Activated T-helper 9 cell treated with anti-CD3 and anti-CD28 coated beads, Interleukin-2, amount 50 U/mL, for 16 hours (primary cell): ENCODE results near the gene RGPD3.
"Not testable (repeated sequence)": the region's sequence is repeated elsewhere in the genome, so short reads cannot be mapped to it uniquely, and the experiment has no call there.

ENCODE experiments used
- DNase-seq: peaks from one replicate; pipeline ENCODE4 v3.0.0-alpha.2; 2020; ENCODE audit warnings: low read depth

Gene RGPD3

DNA sequence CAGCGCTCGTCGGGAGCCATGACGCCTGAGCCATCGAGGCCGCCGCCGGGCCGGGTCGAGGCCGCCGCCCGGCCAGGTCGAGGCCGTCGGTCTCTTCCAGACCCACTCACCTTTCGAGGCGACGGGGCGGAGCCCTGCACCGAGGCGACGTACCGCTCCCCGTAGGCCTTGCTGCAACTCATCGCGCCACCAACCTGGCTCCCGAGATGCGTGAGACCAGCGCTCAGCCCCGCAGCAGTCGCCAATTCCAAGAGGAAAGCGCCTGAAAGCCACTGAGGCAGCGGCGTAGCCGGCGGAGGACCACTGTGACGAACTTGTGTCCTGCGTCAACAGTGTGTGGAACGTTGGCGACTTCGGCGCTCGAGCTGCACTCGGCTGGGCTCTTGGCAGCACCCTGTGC lies at the start of gene RGPD3:
TSS of gene RGPD3 (minus strand) at position 307 of the 400 bp plus-strand sequence. CDS start at position 182, 125 bp downstream.
- DNase-seq = not testable (repeated sequence)

DNA sequence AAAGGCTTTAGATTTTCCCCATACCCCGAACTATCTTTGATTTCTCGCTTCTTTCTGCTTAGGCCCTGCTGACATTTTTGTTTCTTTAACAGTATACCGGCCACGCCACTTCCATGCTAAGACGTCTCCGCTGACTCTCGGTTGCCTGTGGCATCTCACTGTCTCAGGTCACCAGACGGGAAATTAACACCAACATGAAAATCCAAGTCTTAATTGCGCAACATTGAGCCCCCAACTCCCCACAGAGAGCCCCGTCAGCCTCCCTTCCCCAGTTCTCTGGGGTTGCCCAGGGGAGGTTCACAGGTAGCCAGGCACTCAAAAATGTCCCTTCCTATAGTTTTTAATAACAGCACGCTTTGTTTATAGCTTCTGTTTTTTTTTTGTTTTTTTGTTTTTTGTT lies 49.1 kb upstream of the RGPD3 start:
- no peak for DNase-seq

- DNase-seq = no peak
These were observed 48.7 kb upstream of the RGPD3 start for GRCh38 chr2:106516864-106517263.

GRCh38 chr2:106516436-106516835 lies 48.2 kb upstream of the RGPD3 start:
- DNase-seq = no peak

DNA sequence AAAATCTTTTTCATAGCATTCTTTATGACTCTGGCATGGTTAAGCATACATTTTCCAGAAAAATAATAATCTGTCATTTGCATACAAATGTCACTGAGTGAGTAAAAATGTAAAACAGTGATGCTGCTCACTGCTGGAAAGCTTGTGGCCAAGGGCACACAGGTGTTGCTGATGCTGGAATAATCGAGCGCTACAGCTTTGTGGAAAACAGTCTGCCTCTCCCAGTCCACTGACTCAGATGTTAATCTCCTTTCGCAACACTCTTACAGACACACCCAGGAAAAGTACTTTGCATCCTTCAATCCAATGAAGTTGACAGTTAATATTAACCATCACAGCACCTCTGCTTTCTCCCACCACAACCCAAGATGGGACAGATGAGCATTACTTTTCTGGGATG lies 46.6 kb upstream of the RGPD3 start:
- not testable (repeated sequence) for DNase-seq

DNA sequence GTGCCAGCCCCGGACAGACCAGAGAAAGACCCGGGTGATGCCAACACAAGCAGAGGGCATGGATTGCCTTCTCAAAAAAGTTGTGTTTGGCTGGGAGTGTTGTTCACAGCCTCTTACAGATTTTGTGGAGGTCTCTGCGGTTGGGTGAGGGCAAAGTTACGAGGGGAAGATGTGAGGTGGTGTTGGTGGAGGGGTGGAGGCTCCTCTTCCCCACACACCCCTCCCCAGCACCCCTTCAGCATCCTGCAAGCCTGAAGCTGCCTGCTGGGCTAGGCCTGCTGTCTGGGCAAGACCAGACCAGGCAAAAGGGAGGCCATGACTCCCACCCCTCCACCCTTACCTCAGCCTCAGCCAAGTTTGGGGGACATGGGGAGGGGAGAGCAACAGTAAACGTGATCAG lies 45.2 kb upstream of the RGPD3 start:
- not testable (repeated sequence) for DNase-seq

DNA sequence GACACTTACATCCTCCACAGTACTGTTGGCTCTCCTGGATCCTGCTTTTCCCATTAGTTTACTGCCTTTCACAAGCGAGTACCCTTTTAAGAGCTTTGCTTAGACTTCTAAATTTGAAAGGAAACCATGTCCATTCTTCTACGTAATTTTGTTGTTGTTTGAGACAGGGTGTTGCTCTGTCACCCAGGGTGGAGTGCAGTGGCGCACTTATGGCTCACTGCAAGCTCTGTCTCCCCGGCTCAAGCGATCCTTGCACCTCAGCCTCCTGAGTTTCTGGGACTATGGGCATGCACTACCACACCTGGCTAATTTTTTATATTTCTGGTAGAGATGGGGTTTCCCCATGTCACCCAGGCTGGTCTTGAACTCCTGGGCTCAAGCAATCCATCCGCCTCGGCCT lies 43.7 kb upstream of the RGPD3 start:
- DNase-seq = not testable (repeated sequence)

DNA sequence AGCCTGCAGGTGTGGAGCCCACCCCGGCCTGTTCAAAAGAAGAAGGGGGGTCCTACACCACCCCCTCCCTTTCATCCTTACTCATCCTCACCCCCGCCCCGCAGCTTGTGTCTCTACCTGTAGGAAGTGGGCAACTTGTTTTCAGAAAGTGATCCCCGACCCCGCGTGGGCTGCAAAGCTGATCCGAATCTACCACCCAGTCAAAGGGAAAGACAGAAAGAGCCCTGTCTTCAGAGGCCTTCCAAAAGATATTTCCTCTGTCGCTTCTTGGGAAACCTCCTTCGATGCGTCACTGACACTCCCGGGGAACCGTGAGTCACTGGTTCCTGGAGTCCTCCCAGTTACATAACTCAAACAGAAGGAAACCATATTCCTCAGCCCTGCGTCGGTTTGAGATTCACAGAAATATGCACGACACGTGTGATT lies 43.3 kb upstream of the RGPD3 start:
- DNase-seq = not testable (repeated sequence)

GRCh38 chr2:106510791-106511190 lies 42.6 kb upstream of the RGPD3 start:
- DNase-seq = not testable (repeated sequence)

GRCh38 chr2:106509374-106509770 lies 41.2 kb upstream of the RGPD3 start:
- DNase-seq = not testable (repeated sequence)

GRCh38 chr2:106508660-106509373 lies 40.6 kb upstream of the RGPD3 start:
- not testable (repeated sequence) for DNase-seq

DNA sequence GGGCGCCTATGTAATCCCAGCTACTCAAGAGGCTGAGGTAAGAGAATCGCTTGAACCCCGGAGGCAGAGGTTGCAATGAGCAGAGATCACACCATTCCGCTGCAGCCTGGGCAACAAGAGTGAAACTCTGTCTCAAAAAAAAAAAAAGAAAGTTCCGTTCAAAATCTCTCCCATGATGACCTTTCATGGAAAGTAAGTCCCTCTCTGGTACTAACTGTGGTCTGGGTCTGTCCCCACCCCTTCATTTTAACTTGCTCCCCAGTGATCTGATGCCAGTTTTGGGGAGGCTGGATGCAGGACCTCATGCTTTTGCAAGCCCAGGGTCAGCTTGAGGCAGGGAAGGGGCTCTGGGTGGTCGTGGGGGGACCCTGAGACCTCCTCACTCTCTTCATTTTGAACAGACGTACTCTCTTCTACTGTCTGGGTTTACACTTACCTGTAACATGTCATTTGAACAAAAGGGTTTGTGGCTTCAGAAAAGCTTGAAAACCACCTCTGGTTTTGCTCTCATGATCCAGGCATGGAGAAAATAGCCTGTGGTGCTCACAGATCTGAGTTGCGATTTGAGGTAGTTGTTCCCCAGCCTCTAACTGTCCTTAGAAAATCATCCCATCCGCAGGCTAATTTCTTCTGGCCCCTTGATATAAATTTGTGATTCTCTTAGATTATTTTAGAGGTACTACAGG lies 37.9 kb upstream of the RGPD3 start:
- not testable (repeated sequence) for DNase-seq

- DNase-seq = not testable (repeated sequence)
These were observed 36.6 kb upstream of the RGPD3 start for GRCh38 chr2:106504787-106505186.

- DNase-seq = not testable (repeated sequence)
These were observed 36.0 kb upstream of the RGPD3 start for GRCh38 chr2:106504192-106504591.

DNA sequence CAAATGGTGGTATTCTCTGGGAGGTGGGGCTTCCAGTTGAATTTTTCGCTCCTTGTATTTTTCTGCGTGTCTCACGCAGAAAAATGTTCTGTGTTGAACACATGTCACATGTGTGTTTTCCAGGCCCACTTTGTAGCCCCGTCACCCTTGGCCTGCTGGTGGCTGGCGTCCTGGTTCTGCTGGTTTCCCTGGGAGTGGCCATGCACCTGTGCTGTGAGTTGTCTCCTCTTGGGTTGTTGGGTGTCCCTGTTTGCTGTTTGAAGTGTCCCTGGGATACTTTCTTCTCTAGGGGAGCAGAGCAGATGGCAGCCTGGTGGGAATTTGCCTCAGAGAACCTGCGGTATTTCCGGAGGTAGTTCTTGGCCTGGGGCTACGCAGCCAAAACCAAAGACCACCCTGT lies 34.1 kb upstream of the RGPD3 start:
- not testable (repeated sequence) for DNase-seq

DNA sequence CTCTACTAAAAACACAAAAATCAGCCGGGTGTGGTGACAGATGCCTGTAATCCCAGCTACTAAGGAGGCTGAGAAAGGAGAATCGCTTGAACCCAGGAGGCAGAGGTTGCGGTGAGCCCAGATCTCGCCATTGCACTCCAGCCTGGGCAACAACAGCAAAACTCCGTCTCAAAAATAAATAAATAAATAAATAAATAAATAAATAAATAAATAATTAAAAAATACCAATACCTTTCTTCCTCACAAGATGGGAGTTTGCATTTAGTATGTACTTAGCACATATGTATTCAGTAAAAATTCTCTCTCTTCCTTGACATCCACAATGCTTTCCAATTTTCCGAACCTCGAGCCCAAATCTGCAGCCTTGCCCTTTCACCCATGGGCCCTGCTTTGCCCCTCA lies 32.1 kb upstream of the RGPD3 start:
- DNase-seq = not testable (repeated sequence)

- not testable (repeated sequence) for DNase-seq
These were observed 30.3 kb upstream of the RGPD3 start for GRCh38 chr2:106498549-106498948.

- not testable (repeated sequence) for DNase-seq
These were observed 24.7 kb upstream of the RGPD3 start for GRCh38 chr2:106492913-106493312.

DNA sequence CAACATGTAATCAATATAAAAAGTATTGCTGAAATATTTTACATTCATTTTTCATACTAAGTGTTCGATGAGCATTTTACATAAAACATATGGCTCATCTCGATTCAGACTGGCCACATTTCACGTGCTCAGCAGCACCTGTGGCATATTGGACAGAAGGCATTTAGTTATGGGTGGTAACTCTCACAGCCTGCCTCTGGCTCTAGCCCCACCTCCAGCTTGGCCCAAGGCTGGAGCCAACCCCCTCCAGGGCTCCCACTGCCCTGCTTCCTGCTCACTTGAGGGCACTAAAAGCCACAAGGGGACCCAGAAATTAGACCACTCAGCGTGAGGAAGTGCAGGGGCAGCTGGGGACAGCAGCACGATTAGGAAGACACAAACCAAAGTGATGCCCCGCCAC lies 24.2 kb upstream of the RGPD3 start:
- not testable (repeated sequence) for DNase-seq

DNA sequence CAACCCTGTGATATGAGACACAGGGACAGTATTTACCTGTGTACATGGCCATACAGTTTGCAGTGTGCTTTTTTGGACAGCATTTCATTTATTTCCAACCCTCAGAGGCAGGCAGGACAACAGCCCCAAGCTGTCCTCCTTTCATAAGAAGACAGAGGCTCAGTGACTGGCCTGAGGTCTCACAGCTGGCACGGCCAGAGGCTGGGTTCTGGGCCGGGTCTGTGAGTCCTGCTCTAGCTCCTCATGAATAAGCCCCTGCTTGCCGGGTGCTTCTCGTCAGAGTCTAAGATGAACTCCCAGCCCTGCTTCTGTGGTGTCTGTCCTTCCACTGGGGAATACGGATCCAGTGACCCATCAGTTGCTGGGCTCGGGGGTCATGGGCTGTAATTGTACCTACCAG lies 21.5 kb upstream of the RGPD3 start:
- not testable (repeated sequence) for DNase-seq

- DNase-seq = not testable (repeated sequence)
These were observed 19.4 kb upstream of the RGPD3 start for GRCh38 chr2:106487386-106488191.
